Small intestine (tissue), 7 donors: ENCODE measurements around the gene SCG3. TPM values are rescaled to one million over a fixed set of nuclear protein-coding genes. Genes with fewer than 3 reads are reported as not detected.

Experiments used
- DNase-seq, 2 donors: peaks; one replicate each; pipeline versions ENCODE4 v3.0.0 to v3.0.0-alpha.2; 2013
- FAIRE-seq: peaks from 2 replicates; lab custom pipeline; 2012; peaks lifted over from hg19 to GRCh38; lab: Jason Lieb, UNC
- H3K27ac ChIP-seq, 3 donors: one replicate each; pipeline ENCODE4 v1.5.1; 2013; ENCODE audit warnings: low read length in 2 of 3, mild to moderate bottlenecking in 2 of 3, control low read depth in 1 of 3, inconsistent platforms in 1 of 3, low read depth in 1 of 3, moderate library complexity in 1 of 3
- H3K27me3 ChIP-seq, 3 donors: one replicate each; pipeline ENCODE4 v1.6.1; 2013; ENCODE audit warnings: low read length in 3 of 3, inconsistent platforms in 1 of 3; ENCODE audit not compliant: control insufficient read depth in 3 of 3, insufficient read depth in 3 of 3
- H3K36me3 ChIP-seq, 3 donors: one replicate each; pipeline ENCODE4 v1.6.1; 2013; ENCODE audit warnings: low read length in 3 of 3, inconsistent platforms in 1 of 3, low read depth in 1 of 3, mild to moderate bottlenecking in 1 of 3, moderate library complexity in 1 of 3; ENCODE audit not compliant: control insufficient read depth in 3 of 3, insufficient read depth in 2 of 3
- H3K4me1 ChIP-seq, 3 donors: one replicate each; pipeline ENCODE4 v1.6.1; 2013; ENCODE audit warnings: low read length in 2 of 3, inconsistent platforms in 1 of 3, low read depth in 1 of 3, mild to moderate bottlenecking in 1 of 3, moderate library complexity in 1 of 3; ENCODE audit not compliant: control insufficient read depth in 3 of 3, insufficient read depth in 2 of 3
- H3K4me3 ChIP-seq, 3 donors: one replicate each; pipeline ENCODE4 v1.5.1; 2013; ENCODE audit warnings: low read length in 3 of 3, control low read depth in 1 of 3, inconsistent platforms in 1 of 3, low read depth in 1 of 3, mild to moderate bottlenecking in 1 of 3, moderate library complexity in 1 of 3
- H3K9me3 ChIP-seq, 2 donors: one replicate each; pipeline ENCODE4 v1.6.1; 2013; ENCODE audit warnings: low read depth in 1 of 2, low read length in 1 of 2; ENCODE audit not compliant: control insufficient read depth in 2 of 2, insufficient read depth in 1 of 2
- WGBS, 3 donors: extraction: QIAGEN DNeasy Blood & Tissue Kit; methylation state at CpG; one replicate each; pipeline ENCODE4 v1.1.7; 2013; 5-methylcytosine and 5-hydroxymethylcytosine counted together
- polyA plus RNA-seq, 4 donors: library from polyadenylated mRNA; stranded (reverse) in 3 of 4; unstranded in 1 of 4; fragments of 200-250 nt in 3 of 4; fragments of 120-200 nt in 1 of 4; gene quantifications; one replicate each; pipeline versions ENCODE4 v1.2.1 to v1.2.3, GENCODE V29; 2013
- donor health status: healthy with polysubstance abuse.
- donor health status: control.
- donor health status: control.
- donor health status: Bipolar disorder and iron deficiency.
- donor health status: healthy.

Gene SCG3
- polyA plus RNA-seq, 4 donors, result 0.27 to 4.7 (median 4.2) TPM; not detected in 1

- WGBS, 3 donors, result 1% methylated on average over 50 to 69 of the region's 69 CpGs
- H3K36me3 ChIP-seq, result no peaks in the 10 kb centered on the region
- peaks cover 2 to 16% (median 12%) of the 10 kb centered on the region in 3 donors for H3K4me1 ChIP-seq
- FAIRE-seq (no peak), DNase-seq (peak; percentile 59)
- peak overlapping the region; percentile 56 to 96 (median 79) for H3K4me3 ChIP-seq
- peak overlapping the region in 2 of 3 donors; percentile 92 to 93 for H3K27ac ChIP-seq
- H3K27me3 ChIP-seq, result no peaks in the 10 kb centered on the region
- H3K9me3 ChIP-seq, result no peaks in the 10 kb centered on the region
Measured at GRCh38 chr15:51736751-51737521, 55.6 kb downstream of the SCG3 start.

GRCh38 chr15:51737522-51738305 is 56.4 kb downstream of the SCG3 start, which contains the start of gene LYSMD2:
LYSMD2 (minus strand) TSS chr15:51737655; CDS start chr15:51737622, 33 bp downstream.
- no peaks in the 10 kb centered on the region for H3K27me3 ChIP-seq
- FAIRE-seq (no peak), DNase-seq (peak; percentile 72 to 82)
- H3K4me1 ChIP-seq, result peaks cover 0 to 9% (median 8%) of the 10 kb centered on the region in 3 donors
- no peaks in the 10 kb centered on the region for H3K36me3 ChIP-seq
- H3K27ac ChIP-seq, result peak within 1 kb of the TSS; percentile 60 to 93 (median 92)
- peak within 1 kb of the TSS; percentile 56 to 96 (median 79) for H3K4me3 ChIP-seq
- 0% methylated on average over 37 to 67 of the region's 67 CpGs for WGBS, 3 donors
- no peaks in the 10 kb centered on the region for H3K9me3 ChIP-seq

- Histone ChIP-seq H3K9me3 (no peaks in the 10 kb centered on the region), H3K4me3 (no peak overlapping the region), H3K27me3 (no peaks in the 10 kb centered on the region), H3K36me3 (no peaks in the 10 kb centered on the region), H3K4me1 (peaks cover 0 to 8% (median 5%) of the 10 kb centered on the region in 3 donors), H3K27ac (peak overlapping the region in 1 of 3 donors; percentile 93)
- DNase-seq, result no peak
- FAIRE-seq, result no peak
- 77 to 83% (median 79%) methylated on average over 2 of the region's 2 CpGs for WGBS, 3 donors
Measured at GRCh38 chr15:51738553-51738952, 57.2 kb downstream of the SCG3 start.

- no peaks in the 10 kb centered on the region for H3K27me3 ChIP-seq
- peaks cover 0 to 8% (median 5%) of the 10 kb centered on the region in 3 donors for H3K4me1 ChIP-seq
- no peaks in the 10 kb centered on the region for H3K36me3 ChIP-seq
- no peak overlapping the region for H3K4me3 ChIP-seq
- DNase-seq (no peak), FAIRE-seq (no peak)
- H3K27ac ChIP-seq, result no peak overlapping the region
- 81 to 90% (median 90%) methylated on average over 2 of the region's 2 CpGs for WGBS, 3 donors
- H3K9me3 ChIP-seq, result no peaks in the 10 kb centered on the region
Measured at GRCh38 chr15:51739061-51739712, 57.9 kb downstream of the SCG3 start.

- Histone ChIP-seq H3K27me3 (peaks cover 0 to 32% (median 0%) of the 10 kb centered on the region in 3 donors), H3K4me3 (no peak overlapping the region), H3K9me3 (no peaks in the 10 kb centered on the region), H3K4me1 (peaks cover 0 to 4% (median 2%) of the 10 kb centered on the region in 3 donors), H3K27ac (no peak overlapping the region), H3K36me3 (no peaks in the 10 kb centered on the region)
- no peak for DNase-seq
- 76 to 87% (median 84%) methylated on average over 5 of the region's 5 CpGs for WGBS, 3 donors
- FAIRE-seq, result no peak
Measured at GRCh38 chr15:51749307-51749706, 68.0 kb downstream of the SCG3 start.

GRCh38 chr15:51750186-51750585 is 68.9 kb downstream of the SCG3 start:
- peaks cover 0 to 4% (median 2%) of the 10 kb centered on the region in 3 donors for H3K4me1 ChIP-seq
- WGBS, 3 donors, result 72 to 78% (median 74%) methylated on average over 4 of the region's 4 CpGs
- no peak for DNase-seq
- no peaks in the 10 kb centered on the region for H3K9me3 ChIP-seq
- H3K36me3 ChIP-seq, result no peaks in the 10 kb centered on the region
- peaks cover 0 to 32% (median 0%) of the 10 kb centered on the region in 3 donors for H3K27me3 ChIP-seq
- no peak for FAIRE-seq
- H3K4me3 ChIP-seq, result no peak overlapping the region
- H3K27ac ChIP-seq, result no peak overlapping the region

GRCh38 chr15:51750792-51751696 is 69.7 kb downstream of the SCG3 start, which contains the start of gene TMOD2:
TMOD2 (plus strand) TSS chr15:51751597; CDS start chr15:51766442, 14,845 bp downstream.
- WGBS, 3 donors, result 5 to 7% (median 7%) methylated on average over 57 to 65 of the region's 65 CpGs
- peak within 1 kb of the TSS in 2 of 3 donors; percentile 21 to 48 for H3K27ac ChIP-seq
- H3K27me3 ChIP-seq, result peaks cover 0 to 35% (median 0%) of the 10 kb centered on the region in 3 donors
- H3K36me3 ChIP-seq, result no peaks in the 10 kb centered on the region
- no peaks in the 10 kb centered on the region for H3K9me3 ChIP-seq
- H3K4me3 ChIP-seq, result peak within 1 kb of the TSS; percentile 54 to 78 (median 70)
- FAIRE-seq (no peak), DNase-seq (peak; percentile 54 to 83)
- peaks cover 0 to 4% (median 2%) of the 10 kb centered on the region in 3 donors for H3K4me1 ChIP-seq
